Mesendoderm (in vitro differentiated cells): ENCODE results near the gene PRDX5.

Source experiments
- DNase-seq: peaks from one replicate; pipeline ENCODE4 v3.0.0; 2013
- H2AK5ac ChIP-seq: 2 replicates; pipeline ENCODE4 v1.6.1; 2013; ENCODE audit warnings: low read length, inconsistent platforms
- H2BK120ac ChIP-seq: 2 replicates; pipeline ENCODE4 v1.6.1; 2013; ENCODE audit warnings: low read depth, mild to moderate bottlenecking, low read length, moderate library complexity, mixed read lengths
- H2BK15ac ChIP-seq: replicated peaks from 2 replicates; pipeline ENCODE4 v1.6.1; 2013; ENCODE audit warnings: low read depth, mild to moderate bottlenecking, moderate library complexity
- H2BK5ac ChIP-seq: 2 replicates; pipeline ENCODE4 v1.6.1; 2013; ENCODE audit warnings: low read length, inconsistent platforms
- H3K18ac ChIP-seq: 2 replicates; pipeline ENCODE4 v1.6.1; 2013; ENCODE audit warnings: mild to moderate bottlenecking, low read length, mixed read lengths
- H3K23ac ChIP-seq: one replicate; pipeline ENCODE4 v1.6.1; 2013; ENCODE audit warnings: low read length
- H3K27ac ChIP-seq: 2 replicates; pipeline ENCODE4 v1.5.1; 2013; ENCODE audit warnings: low read depth, mild to moderate bottlenecking, inconsistent platforms, low read length, moderate library complexity
- H3K27me3 ChIP-seq: 2 replicates; pipeline ENCODE4 v1.6.1; 2013; ENCODE audit warnings: low read length, control low read depth, mild to moderate bottlenecking, inconsistent platforms; ENCODE audit not compliant: insufficient read depth, poor library complexity
- H3K36me3 ChIP-seq: 2 replicates; pipeline ENCODE4 v1.6.1; 2013; ENCODE audit warnings: low read length, inconsistent platforms; ENCODE audit not compliant: control insufficient read depth, insufficient read depth
- H3K4ac ChIP-seq: one replicate; pipeline ENCODE4 v1.6.1; 2013; ENCODE audit warnings: low read depth, mild to moderate bottlenecking, low read length, moderate library complexity
- H3K4me1 ChIP-seq: 2 replicates; pipeline ENCODE4 v1.6.1; 2013; ENCODE audit warnings: low read depth, low read length, inconsistent platforms; ENCODE audit not compliant: control insufficient read depth
- H3K4me2 ChIP-seq: 2 replicates; pipeline ENCODE4 v1.6.1; 2013; ENCODE audit warnings: low read length
- H3K4me3 ChIP-seq: 2 replicates; pipeline ENCODE4 v1.5.1; 2013; ENCODE audit warnings: mild to moderate bottlenecking, low read length
- H3K56ac ChIP-seq: one replicate; pipeline ENCODE4 v1.6.1; 2013; ENCODE audit warnings: low read length
- H3K79me1 ChIP-seq: 2 replicates; pipeline ENCODE4 v1.6.1; 2013; ENCODE audit warnings: low read length, inconsistent platforms
- H3K79me2 ChIP-seq: 2 replicates; pipeline ENCODE4 v1.6.1; 2013; ENCODE audit warnings: mild to moderate bottlenecking, low read length; ENCODE audit not compliant: control insufficient read depth, insufficient read depth
- H3K9ac ChIP-seq: 2 replicates; pipeline ENCODE4 v1.6.1; 2013; ENCODE audit warnings: low read length, inconsistent platforms
- H4K5ac ChIP-seq: one replicate; pipeline ENCODE4 v1.6.1; 2013; ENCODE audit warnings: low read length
- H4K8ac ChIP-seq: one replicate; pipeline ENCODE4 v1.6.1; 2013; ENCODE audit warnings: low read depth, mild to moderate bottlenecking, control low read depth, low read length, moderate library complexity
- WGBS: extraction: QIAGEN DNeasy Blood & Tissue Kit; methylation state at CpG from one replicate; pipeline ENCODE4 v1.1.7; 2013; ENCODE audit warnings: low lambda C conversion rate, missing lambda C conversion rate; ENCODE audit not compliant: insufficient coverage; ENCODE audit errors: extremely low coverage; 5-methylcytosine and 5-hydroxymethylcytosine counted together

The PRDX5 gene

DNA sequence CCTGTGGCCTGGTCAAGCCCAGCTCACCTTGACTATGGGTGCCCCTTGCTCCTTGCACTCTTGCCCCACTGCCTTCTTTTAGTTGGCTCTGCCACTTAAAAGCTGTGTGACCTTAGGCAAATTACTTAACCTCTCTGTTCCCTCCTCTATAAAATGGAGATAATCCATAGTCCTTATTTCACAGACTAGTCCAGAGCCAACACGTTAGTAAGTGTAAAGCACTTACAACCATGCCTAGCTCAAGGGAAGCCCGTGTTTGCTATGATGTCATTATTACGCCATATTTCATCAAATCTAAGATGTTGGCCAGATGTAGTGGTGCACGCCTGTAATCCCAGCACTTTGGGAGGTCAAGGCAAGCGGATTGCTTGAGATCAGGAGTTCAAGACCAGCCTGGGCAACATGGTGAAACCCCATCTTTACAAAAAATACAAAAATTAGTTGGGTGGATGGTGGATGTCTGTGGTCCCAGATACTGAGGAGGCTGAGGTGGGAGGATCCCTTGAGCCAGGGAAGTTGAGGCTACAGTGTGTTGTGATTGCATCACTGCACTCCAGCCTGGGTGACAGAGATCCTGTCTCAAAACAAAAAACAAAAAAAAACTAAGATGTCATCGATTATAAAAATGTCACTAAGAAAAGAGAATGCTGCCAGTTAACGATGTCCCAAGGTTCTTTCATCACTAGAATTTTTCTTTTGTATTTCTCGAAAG lies 19.8 kb downstream of the PRDX5 start:
- Histone ChIP-seq H4K8ac (no peak overlapping the region), H3K4ac (no peak overlapping the region), H3K9ac (no peak overlapping the region), H3K23ac (no peak overlapping the region), H3K18ac (no peak overlapping the region), H2BK5ac (no peak overlapping the region), H2AK5ac (no peak overlapping the region), H2BK120ac (no peak overlapping the region), H2BK15ac (no peak overlapping the region), H3K27me3 (no peaks in the 10 kb centered on the region), H3K36me3 (no peaks in the 10 kb centered on the region), H3K27ac (no peak overlapping the region), H3K4me1 (peaks cover 5% of the 10 kb centered on the region), H3K79me1 (no peaks in the 10 kb centered on the region), H3K56ac (no peak overlapping the region), H4K5ac (no peak overlapping the region), H3K4me3 (no peak overlapping the region), H3K4me2 (no peak overlapping the region), H3K79me2 (no peaks in the 10 kb centered on the region)
- DNase-seq = no peak
- WGBS = no CpG with 5 or more reads among the region's 8 CpGs

DNA sequence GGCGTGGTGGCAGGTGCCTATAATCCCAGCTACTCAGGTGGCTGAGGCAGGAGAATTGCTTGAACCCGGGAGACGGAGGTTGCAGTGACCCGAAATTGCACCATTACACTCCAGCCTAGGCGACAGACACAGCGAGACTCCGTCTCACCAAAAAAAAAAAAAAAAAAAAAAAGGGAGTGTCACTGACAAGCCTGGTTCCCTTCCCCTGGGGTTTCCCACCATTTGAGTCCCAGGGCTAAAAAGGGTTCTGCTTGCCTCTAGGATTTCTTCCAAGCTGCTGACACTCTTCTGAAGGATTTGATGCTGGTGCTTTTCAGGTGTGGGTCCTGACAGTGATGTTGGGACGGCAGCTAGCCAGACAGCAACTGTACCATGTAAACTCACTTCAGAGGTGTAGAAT lies 20.8 kb downstream of the PRDX5 start:
- Histone ChIP-seq H2BK15ac (no peak overlapping the region), H3K56ac (no peak overlapping the region), H3K4me2 (no peak overlapping the region), H3K23ac (no peak overlapping the region), H3K27ac (no peak overlapping the region), H3K18ac (no peak overlapping the region), H4K8ac (no peak overlapping the region), H2AK5ac (no peak overlapping the region), H3K36me3 (no peaks in the 10 kb centered on the region), H3K9ac (no peak overlapping the region), H4K5ac (no peak overlapping the region), H2BK120ac (no peak overlapping the region), H3K4ac (no peak overlapping the region), H3K79me2 (no peaks in the 10 kb centered on the region), H3K4me3 (no peak overlapping the region), H3K4me1 (peaks cover 5% of the 10 kb centered on the region), H3K79me1 (no peaks in the 10 kb centered on the region), H2BK5ac (no peak overlapping the region), H3K27me3 (no peaks in the 10 kb centered on the region)
- DNase-seq = no peak
- WGBS = no CpG with 5 or more reads among the region's 8 CpGs

DNA sequence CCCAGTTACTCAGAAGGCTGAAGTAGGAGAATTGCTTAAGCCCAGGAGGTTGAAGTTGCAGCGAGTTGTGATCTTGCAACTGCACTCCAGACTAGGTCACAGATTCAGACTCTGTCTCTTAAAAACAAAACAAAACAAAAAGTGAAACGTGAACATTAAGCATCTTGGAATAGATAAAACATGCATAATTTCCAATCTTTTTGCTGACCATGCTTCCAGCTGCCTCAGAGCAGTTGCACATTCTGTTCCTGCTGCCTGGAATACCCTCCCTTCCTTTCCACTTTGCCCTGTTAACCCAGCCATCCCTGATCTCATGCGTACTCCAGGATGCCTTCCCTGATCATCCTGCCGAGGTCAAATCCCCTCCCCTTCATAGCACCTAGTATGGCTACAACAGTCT lies 21.4 kb downstream of the PRDX5 start:
- Histone ChIP-seq H2BK120ac (no peak overlapping the region), H2BK5ac (no peak overlapping the region), H4K8ac (no peak overlapping the region), H3K4me1 (peaks cover 5% of the 10 kb centered on the region), H4K5ac (no peak overlapping the region), H3K79me2 (no peaks in the 10 kb centered on the region), H3K18ac (no peak overlapping the region), H3K56ac (no peak overlapping the region), H2AK5ac (no peak overlapping the region), H2BK15ac (no peak overlapping the region), H3K79me1 (no peaks in the 10 kb centered on the region), H3K4me3 (no peak overlapping the region), H3K9ac (no peak overlapping the region), H3K36me3 (no peaks in the 10 kb centered on the region), H3K4ac (no peak overlapping the region), H3K27me3 (no peaks in the 10 kb centered on the region), H3K27ac (no peak overlapping the region), H3K23ac (no peak overlapping the region), H3K4me2 (no peak overlapping the region)
- WGBS = no CpG with 5 or more reads among the region's 4 CpGs
- no peak for DNase-seq

DNA sequence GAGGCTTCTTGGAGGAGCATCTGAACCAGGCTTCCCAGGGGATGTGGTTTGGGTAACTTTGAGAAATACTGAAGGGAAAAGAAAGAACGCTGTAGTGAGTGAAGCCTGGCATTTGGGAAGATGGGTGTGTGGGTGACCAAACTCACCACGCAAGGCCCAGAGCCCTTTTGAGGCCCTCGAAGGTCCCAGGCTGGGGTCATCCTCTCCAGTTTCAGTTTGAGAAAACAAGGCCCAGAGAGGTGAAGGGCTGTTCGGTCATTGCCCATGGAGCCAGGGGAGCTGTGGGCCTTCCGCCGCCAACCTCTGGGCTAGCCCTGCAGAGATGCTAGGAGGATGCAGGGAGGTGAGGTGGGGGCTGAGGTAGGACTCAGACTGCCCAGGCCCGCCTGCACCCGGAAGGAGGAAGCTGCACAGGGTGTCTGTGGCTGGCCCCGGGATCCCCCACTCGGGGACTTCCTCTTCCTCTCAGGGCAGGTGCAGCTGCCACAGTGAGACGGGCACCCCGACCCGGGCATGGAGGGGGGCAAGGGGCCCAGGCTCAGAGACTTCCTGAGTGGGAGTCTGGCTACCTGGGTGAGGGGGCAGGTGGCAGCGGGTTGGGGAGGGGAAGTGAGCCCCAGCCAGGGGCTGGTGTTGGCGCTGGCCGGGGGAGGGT lies 22.0 kb downstream of the PRDX5 start, which contains the start of gene CCDC88B:
Gene CCDC88B (plus strand): TSS at position 451 of the 655 bp plus-strand sequence. CDS start 63 bp downstream, at position 514.
- no CpG with 5 or more reads among the region's 16 CpGs for WGBS
- Histone ChIP-seq H3K27me3 (no peaks in the 10 kb centered on the region), H2BK15ac (no peak within 1 kb of the TSS), H2AK5ac (no peak within 1 kb of the TSS), H3K4ac (no peak within 1 kb of the TSS), H4K8ac (no peak within 1 kb of the TSS), H2BK5ac (no peak within 1 kb of the TSS), H4K5ac (no peak within 1 kb of the TSS), H3K18ac (no peak within 1 kb of the TSS), H3K4me3 (peak within 1 kb of the TSS; percentile 38), H3K56ac (peak within 1 kb of the TSS; percentile 88), H3K9ac (peak within 1 kb of the TSS; percentile 59), H3K79me2 (no peaks in the 10 kb centered on the region), H2BK120ac (no peak within 1 kb of the TSS), H3K23ac (no peak within 1 kb of the TSS), H3K79me1 (no peaks in the 10 kb centered on the region), H3K27ac (no peak within 1 kb of the TSS), H3K36me3 (no peaks in the 10 kb centered on the region), H3K4me1 (peaks cover 5% of the 10 kb centered on the region), H3K4me2 (peak within 1 kb of the TSS; percentile 77)
- no peak for DNase-seq

DNA sequence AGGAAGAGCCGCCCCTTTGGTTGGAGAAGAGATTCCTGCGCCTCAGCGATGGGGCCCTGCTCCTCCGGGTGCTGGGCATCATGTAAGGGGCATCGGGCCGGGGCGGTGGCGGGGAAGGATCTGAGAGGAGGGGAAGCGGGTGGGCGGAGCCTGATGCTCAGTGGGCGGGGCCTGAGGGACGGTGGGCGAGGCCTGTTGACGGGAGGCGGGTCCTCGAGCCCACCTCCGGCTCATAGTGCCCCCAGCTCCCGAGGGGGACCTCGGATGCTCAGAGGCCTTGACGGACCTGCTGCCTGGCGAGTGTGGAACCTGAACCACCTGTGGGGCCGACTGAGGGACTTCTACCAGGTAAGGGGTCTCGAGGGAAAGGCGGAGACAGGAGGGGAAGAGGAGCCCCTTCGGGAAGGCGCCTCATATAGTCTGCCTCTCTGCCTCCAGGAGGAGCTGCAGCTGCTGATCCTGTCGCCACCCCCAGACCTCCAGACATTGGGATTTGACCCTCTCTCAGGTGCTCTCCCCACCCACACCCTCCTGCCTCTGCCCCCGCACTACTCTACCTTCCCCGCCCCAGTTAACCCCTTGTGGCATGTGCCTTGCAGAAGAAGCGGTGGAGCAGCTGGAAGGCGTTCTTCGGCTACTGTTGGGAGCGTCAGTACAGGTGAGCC lies 22.9 kb downstream of the PRDX5 start:
- Histone ChIP-seq H3K56ac (peak overlapping the region; percentile 88), H3K27ac (no peak overlapping the region), H3K79me1 (no peaks in the 10 kb centered on the region), H4K5ac (no peak overlapping the region), H4K8ac (no peak overlapping the region), H3K4me2 (peak overlapping the region; percentile 77), H2AK5ac (no peak overlapping the region), H3K27me3 (no peaks in the 10 kb centered on the region), H3K4me3 (peak overlapping the region; percentile 38), H2BK120ac (no peak overlapping the region), H3K79me2 (no peaks in the 10 kb centered on the region), H3K18ac (no peak overlapping the region), H3K23ac (no peak overlapping the region), H3K9ac (peak overlapping the region; percentile 59), H2BK5ac (no peak overlapping the region), H3K4me1 (peaks cover 5% of the 10 kb centered on the region), H3K4ac (no peak overlapping the region), H3K36me3 (no peaks in the 10 kb centered on the region), H2BK15ac (no peak overlapping the region)
- peak; percentile 86 for DNase-seq
- WGBS = no CpG with 5 or more reads among the region's 33 CpGs
